HEK293 (cell line): ENCODE results near the gene SLC29A1.

Source experiments
- CTCF ChIA-PET: fragments of 350-600 bp; formaldehyde crosslinking; extraction: SDS; loops from one replicate; lab custom pipeline; 2021; ENCODE audit warnings: antibody characterized with exemption; lab: Yijun Ruan, JAX
- POLR2A ChIA-PET: fragments of 300-600 bp; formaldehyde crosslinking; extraction: SDS; loops from one replicate; lab custom pipeline; 2020; ENCODE audit warnings: antibody characterized with exemption, inconsistent platforms; lab: Yijun Ruan, JAX
- H3K27ac ChIP-seq: fragments of 200-500 bp; sonication (Bioruptor generic); 2 replicates; pipeline ENCODE4 v1.5.1; 2014; ENCODE audit warnings: low read depth, low read length, control low read depth, inconsistent platforms; ENCODE audit errors: extremely low read depth
- H3K36me3 ChIP-seq, 2 experiments: fragments of 200-500 bp in 1 of 2; sonication (Bioruptor generic) in 1 of 2; 1 replicate in 1 of 2; 2 replicates in 1 of 2; pipeline ENCODE4 v1.5.1; 2014 to 2017; ENCODE audit warnings: inconsistent platforms in 2 of 2, low read length in 2 of 2; ENCODE audit not compliant: control insufficient read depth in 2 of 2, insufficient read depth in 1 of 2
- H3K4me1 ChIP-seq: fragments of 200-500 bp; sonication (Bioruptor generic); 2 replicates; pipeline ENCODE4 v1.5.1; 2014; ENCODE audit warnings: mild to moderate bottlenecking, low read length, inconsistent platforms; ENCODE audit not compliant: control insufficient read depth, insufficient read depth
- H3K4me3 ChIP-seq: 2 replicates; pipeline ENCODE4 v1.5.1; 2011; ENCODE audit warnings: low read depth, mild to moderate bottlenecking, control low read depth, low read length, moderate library complexity
- H3K9me3 ChIP-seq: fragments of 200-500 bp; sonication (Bioruptor generic); 2 replicates; pipeline ENCODE4 v1.5.1; 2014; ENCODE audit warnings: low read depth, low read length, inconsistent platforms; ENCODE audit not compliant: control insufficient read depth, insufficient read depth
- FEZF1 ChIP-seq: fragments of 450-650 bp; formaldehyde crosslinking; IDR thresholded peaks from 2 replicates; pipeline ENCODE4 v1.5.1; 2016; ENCODE audit warnings: missing biosample characterization, missing genetic modification characterization
- MEIS1 ChIP-seq: sonication (generic); formaldehyde crosslinking; IDR thresholded peaks from 2 replicates; pipeline ENCODE4 v1.8.1; 2022; ENCODE audit warnings: missing genetic modification reagents, mild to moderate bottlenecking, borderline replicate concordance
- OSR2 ChIP-seq: fragments of 450-650 bp; formaldehyde crosslinking; IDR thresholded peaks from 2 replicates; pipeline ENCODE4 v1.5.1; 2016; ENCODE audit warnings: missing biosample characterization, missing genetic modification characterization
- OVOL3 ChIP-seq: fragments of 450-650 bp; formaldehyde crosslinking; IDR thresholded peaks from 2 replicates; pipeline ENCODE4 v1.5.1; 2016; ENCODE audit warnings: missing biosample characterization, missing genetic modification characterization
- PRDM1 ChIP-seq: fragments of 450-650 bp; formaldehyde crosslinking; IDR thresholded peaks from 2 replicates; pipeline ENCODE4; 2016; ENCODE audit warnings: missing biosample characterization, missing genetic modification characterization
- TCF7L2 ChIP-seq: IDR thresholded peaks from 2 replicates; pipeline ENCODE4 v1.6.1; 2011; ENCODE audit warnings: low read depth, mild to moderate bottlenecking, inconsistent platforms, low read length, moderate library complexity, borderline replicate concordance
- WT1 ChIP-seq: fragments of 450-650 bp; formaldehyde crosslinking; IDR thresholded peaks from 2 replicates; pipeline ENCODE4 v1.5.1; 2016; ENCODE audit warnings: missing biosample characterization, missing genetic modification characterization
- ZBTB1 ChIP-seq: fragments of 450-650 bp; formaldehyde crosslinking; IDR thresholded peaks from 2 replicates; pipeline ENCODE4 v1.5.1; 2016; ENCODE audit warnings: missing biosample characterization, missing genetic modification characterization
- ZNF157 ChIP-seq: fragments of 450-650 bp; formaldehyde crosslinking; IDR thresholded peaks from 2 replicates; pipeline ENCODE4 v1.5.1; 2016; ENCODE audit warnings: missing biosample characterization, missing genetic modification characterization
- ZNF2 ChIP-seq: fragments of 450-650 bp; formaldehyde crosslinking; IDR thresholded peaks from 2 replicates; pipeline ENCODE4 v1.5.1; 2016; ENCODE audit warnings: missing biosample characterization, missing genetic modification characterization
- ZNF202 ChIP-seq: fragments of 450-650 bp; formaldehyde crosslinking; IDR thresholded peaks from 2 replicates; pipeline ENCODE4 v1.5.1; 2016; ENCODE audit warnings: missing biosample characterization, missing genetic modification characterization, borderline replicate concordance
- ZNF341 ChIP-seq: fragments of 450-650 bp; formaldehyde crosslinking; IDR thresholded peaks from 2 replicates; pipeline ENCODE4; 2016; ENCODE audit warnings: low read depth, missing biosample characterization, missing genetic modification characterization
- ZNF354C ChIP-seq: fragments of 450-650 bp; formaldehyde crosslinking; IDR thresholded peaks from 2 replicates; pipeline ENCODE4 v1.5.1; 2016; ENCODE audit warnings: missing biosample characterization, missing genetic modification characterization, low read depth, borderline replicate concordance
- ZNF555 ChIP-seq: fragments of 450-650 bp; formaldehyde crosslinking; conservative IDR thresholded peaks from 2 replicates; pipeline ENCODE4 v1.5.1; 2017; ENCODE audit warnings: missing biosample characterization, mild to moderate bottlenecking, missing genetic modification characterization, inconsistent platforms
- ZNF560 ChIP-seq: fragments of 450-650 bp; formaldehyde crosslinking; IDR thresholded peaks from 2 replicates; pipeline ENCODE4 v1.5.1; 2017; ENCODE audit warnings: missing biosample characterization, missing genetic modification characterization, borderline replicate concordance
- ZNF660 ChIP-seq: fragments of 450-650 bp; IDR thresholded peaks from 2 replicates; pipeline ENCODE4 v1.5.1; 2018; ENCODE audit warnings: missing biosample characterization, mild to moderate bottlenecking, missing genetic modification characterization
- ZNF707 ChIP-seq: fragments of 450-650 bp; formaldehyde crosslinking; IDR thresholded peaks from 2 replicates; pipeline ENCODE4 v1.5.1; 2016; ENCODE audit warnings: missing biosample characterization, missing genetic modification characterization
- ZNF747 ChIP-seq: fragments of 450-650 bp; formaldehyde crosslinking; IDR thresholded peaks from 2 replicates; pipeline ENCODE4 v1.5.1; 2016; ENCODE audit warnings: missing biosample characterization, missing genetic modification characterization
- ZNF785 ChIP-seq: fragments of 450-650 bp; formaldehyde crosslinking; IDR thresholded peaks from 2 replicates; pipeline ENCODE4 v1.5.1; 2016; ENCODE audit warnings: missing biosample characterization, missing genetic modification characterization
- TF ChIP-seq, protein P1 (sequence below): fragments of 450-650 bp; formaldehyde crosslinking; IDR thresholded peaks from 2 replicates; pipeline ENCODE4 v1.5.1; 2016; ENCODE audit warnings: missing biosample characterization, missing genetic modification characterization, low read depth
- TF ChIP-seq, protein P2 (sequence below): fragments of 450-650 bp; formaldehyde crosslinking; IDR thresholded peaks from 2 replicates; pipeline ENCODE4 v1.5.1; 2016; ENCODE audit warnings: missing biosample characterization, missing genetic modification characterization
- TF ChIP-seq, protein P3 (sequence below): fragments of 450-650 bp; formaldehyde crosslinking; IDR thresholded peaks from 2 replicates; pipeline ENCODE4 v1.5.1; 2016; ENCODE audit warnings: missing biosample characterization, missing genetic modification characterization
- TF ChIP-seq, protein P4 (sequence below): fragments of 450-650 bp; formaldehyde crosslinking; IDR thresholded peaks from 2 replicates; pipeline ENCODE4 v1.5.1; 2016; ENCODE audit warnings: missing biosample characterization, missing genetic modification characterization
- TF ChIP-seq, protein P5 (sequence below): fragments of 450-650 bp; IDR thresholded peaks from 2 replicates; pipeline ENCODE4 v1.5.1; 2018; ENCODE audit warnings: missing biosample characterization, mild to moderate bottlenecking, missing genetic modification characterization
- TF ChIP-seq, protein P6 (sequence below): fragments of 450-650 bp; formaldehyde crosslinking; conservative IDR thresholded peaks from 2 replicates; pipeline ENCODE4 v1.5.1; 2016; ENCODE audit warnings: low read depth, missing biosample characterization, missing genetic modification characterization

SLC29A1 gene

DNA sequence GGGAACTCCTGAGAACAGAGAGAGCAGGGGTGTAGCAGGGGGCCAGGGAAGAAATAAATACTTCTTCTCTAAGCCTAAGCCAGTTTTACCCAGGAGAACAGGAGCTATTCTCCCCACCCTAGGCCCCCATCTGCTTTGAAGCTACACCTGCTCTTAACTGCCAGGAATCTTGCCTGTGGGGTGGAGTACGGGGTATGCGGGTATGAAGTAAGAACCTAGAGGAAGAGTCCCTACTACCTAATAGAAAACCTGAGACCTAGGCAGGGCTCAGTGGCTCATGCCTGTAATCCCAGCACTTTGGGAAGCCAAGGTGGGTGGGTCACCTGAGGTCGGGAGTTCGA is 1.5 kb downstream of the SLC29A1 start (continued):
- TF ChIP-seq ZNF354C (tag by site-specific recombination) (no peak), ZBTB1 (tag by site-specific recombination) (no peak)
- TF ChIP-seq, protein P1, sequence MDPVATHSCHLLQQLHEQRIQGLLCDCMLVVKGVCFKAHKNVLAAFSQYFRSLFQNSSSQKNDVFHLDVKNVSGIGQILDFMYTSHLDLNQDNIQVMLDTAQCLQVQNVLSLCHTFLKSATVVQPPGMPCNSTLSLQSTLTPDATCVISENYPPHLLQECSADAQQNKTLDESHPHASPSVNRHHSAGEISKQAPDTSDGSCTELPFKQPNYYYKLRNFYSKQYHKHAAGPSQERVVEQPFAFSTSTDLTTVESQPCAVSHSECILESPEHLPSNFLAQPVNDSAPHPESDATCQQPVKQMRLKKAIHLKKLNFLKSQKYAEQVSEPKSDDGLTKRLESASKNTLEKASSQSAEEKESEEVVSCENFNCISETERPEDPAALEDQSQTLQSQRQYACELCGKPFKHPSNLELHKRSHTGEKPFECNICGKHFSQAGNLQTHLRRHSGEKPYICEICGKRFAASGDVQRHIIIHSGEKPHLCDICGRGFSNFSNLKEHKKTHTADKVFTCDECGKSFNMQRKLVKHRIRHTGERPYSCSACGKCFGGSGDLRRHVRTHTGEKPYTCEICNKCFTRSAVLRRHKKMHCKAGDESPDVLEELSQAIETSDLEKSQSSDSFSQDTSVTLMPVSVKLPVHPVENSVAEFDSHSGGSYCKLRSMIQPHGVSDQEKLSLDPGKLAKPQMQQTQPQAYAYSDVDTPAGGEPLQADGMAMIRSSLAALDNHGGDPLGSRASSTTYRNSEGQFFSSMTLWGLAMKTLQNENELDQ (tag by site-specific recombination) = no peak

DNA sequence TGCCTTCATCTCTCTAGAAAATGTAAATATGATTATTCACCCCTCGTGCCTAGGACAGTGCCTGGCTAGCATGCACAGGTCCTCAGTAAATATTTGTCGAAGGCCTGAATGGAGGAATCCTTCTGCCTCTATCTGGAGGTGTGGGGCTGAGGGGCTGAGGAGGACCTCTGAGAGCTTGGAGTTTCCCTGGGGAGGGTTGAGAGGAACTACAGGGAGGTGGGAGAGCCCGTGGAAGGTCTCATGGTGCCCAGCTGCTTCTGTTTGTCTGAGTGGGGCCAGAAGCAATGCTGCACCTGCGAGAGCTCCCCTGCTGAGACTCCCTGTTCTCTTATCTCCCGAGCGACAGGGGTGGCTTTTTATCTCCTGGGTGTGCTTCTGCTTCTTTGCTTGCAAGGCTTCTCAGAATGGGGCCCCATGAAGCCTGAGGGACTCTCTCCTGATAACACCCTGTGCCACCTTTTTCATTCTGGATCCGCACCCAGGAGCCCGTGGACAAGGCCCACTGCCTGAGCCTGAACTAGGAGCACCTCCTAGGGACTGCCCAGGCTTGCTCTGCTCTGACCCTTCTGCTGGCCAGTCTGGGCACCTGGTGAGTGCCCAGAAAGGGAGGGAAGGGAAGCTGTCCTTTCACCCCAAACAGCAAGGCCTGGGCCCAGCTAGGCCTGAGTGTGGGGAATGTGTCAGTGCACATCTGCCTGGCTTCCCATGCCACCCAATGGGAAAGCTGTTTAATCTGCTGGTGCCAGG is 2.4 kb downstream of the SLC29A1 start:
- Histone ChIP-seq H3K36me3 (peaks cover 0 to 25% of the 10 kb centered on the region in 2 experiments; a peak in 1 of 3 replicates), H3K9me3 (no peaks in the 10 kb centered on the region), H3K4me3 (no peak overlapping the region), H3K27ac (no peak overlapping the region), H3K4me1 (peaks cover 24% of the 10 kb centered on the region)
- CTCF ChIA-PET = interaction anchor here (0.6 to 11.1 kb wide), 5 partner anchors 11 to 134 kb away, joined by 4 to 148 read pairs (median 15); no protein-coding TSS in a partner anchor
- POLR2A ChIA-PET = interaction anchor here (0.7 to 5.7 kb wide), 5 partner anchors 9 to 39 kb away, joined by 3 to 90 read pairs (median 14); partner anchors contain the start of genes HSP90AB1 and SLC35B2
- TF ChIP-seq WT1 (tag by site-specific recombination) (no peak), ZNF707 (tag by site-specific recombination) (no peak), OVOL3 (tag by site-specific recombination) (no peak), MEIS1 (CRISPR knock-in tag) (no peak), ZNF785 (tag by site-specific recombination) (no peak), ZNF560 (tag by site-specific recombination) (no peak), PRDM1 (tag by site-specific recombination) (no peak), ZNF555 (tag by site-specific recombination) (no peak), OSR2 (tag by site-specific recombination) (peak; percentile 87), ZNF341 (peak; percentile 63), ZNF202 (tag by site-specific recombination) (no peak), ZNF660 (tag by site-specific recombination) (no peak), ZNF747 (tag by site-specific recombination) (no peak), TCF7L2 (no peak), ZNF2 (tag by site-specific recombination) (no peak), ZNF157 (no peak), FEZF1 (no peak)
- TF ChIP-seq, protein P2, sequence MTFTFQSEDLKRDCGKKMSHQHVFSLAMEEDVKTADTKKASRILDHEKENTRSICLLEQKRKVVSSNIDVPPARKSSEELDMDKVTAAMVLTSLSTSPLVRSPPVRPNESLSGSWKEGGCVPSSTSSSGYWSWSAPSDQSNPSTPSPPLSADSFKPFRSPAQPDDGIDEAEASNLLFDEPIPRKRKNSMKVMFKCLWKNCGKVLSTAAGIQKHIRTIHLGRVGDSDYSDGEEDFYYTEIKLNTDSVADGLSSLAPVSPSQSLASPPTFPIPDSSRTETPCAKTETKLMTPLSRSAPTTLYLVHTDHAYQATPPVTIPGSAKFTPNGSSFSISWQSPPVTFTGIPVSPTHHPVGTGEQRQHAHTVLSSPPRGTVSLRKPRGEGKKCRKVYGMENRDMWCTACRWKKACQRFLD (tag by site-specific recombination) = no peak
- TF ChIP-seq, protein P3, sequence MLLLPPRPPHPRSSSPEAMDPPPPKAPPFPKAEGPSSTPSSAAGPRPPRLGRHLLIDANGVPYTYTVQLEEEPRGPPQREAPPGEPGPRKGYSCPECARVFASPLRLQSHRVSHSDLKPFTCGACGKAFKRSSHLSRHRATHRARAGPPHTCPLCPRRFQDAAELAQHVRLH (tag by site-specific recombination) = no peak
- TF ChIP-seq, protein P4, sequence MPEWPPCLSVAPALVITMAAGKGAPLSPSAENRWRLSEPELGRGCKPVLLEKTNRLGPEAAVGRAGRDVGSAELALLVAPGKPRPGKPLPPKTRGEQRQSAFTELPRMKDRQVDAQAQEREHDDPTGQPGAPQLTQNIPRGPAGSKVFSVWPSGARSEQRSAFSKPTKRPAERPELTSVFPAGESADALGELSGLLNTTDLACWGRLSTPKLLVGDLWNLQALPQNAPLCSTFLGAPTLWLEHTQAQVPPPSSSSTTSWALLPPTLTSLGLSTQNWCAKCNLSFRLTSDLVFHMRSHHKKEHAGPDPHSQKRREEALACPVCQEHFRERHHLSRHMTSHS = no peak
- TF ChIP-seq, protein P5, sequence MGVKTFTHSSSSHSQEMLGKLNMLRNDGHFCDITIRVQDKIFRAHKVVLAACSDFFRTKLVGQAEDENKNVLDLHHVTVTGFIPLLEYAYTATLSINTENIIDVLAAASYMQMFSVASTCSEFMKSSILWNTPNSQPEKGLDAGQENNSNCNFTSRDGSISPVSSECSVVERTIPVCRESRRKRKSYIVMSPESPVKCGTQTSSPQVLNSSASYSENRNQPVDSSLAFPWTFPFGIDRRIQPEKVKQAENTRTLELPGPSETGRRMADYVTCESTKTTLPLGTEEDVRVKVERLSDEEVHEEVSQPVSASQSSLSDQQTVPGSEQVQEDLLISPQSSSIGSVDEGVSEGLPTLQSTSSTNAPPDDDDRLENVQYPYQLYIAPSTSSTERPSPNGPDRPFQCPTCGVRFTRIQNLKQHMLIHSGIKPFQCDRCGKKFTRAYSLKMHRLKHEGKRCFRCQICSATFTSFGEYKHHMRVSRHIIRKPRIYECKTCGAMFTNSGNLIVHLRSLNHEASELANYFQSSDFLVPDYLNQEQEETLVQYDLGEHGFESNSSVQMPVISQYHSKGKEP (tag by site-specific recombination) = no peak
- TF ChIP-seq, protein P6, sequence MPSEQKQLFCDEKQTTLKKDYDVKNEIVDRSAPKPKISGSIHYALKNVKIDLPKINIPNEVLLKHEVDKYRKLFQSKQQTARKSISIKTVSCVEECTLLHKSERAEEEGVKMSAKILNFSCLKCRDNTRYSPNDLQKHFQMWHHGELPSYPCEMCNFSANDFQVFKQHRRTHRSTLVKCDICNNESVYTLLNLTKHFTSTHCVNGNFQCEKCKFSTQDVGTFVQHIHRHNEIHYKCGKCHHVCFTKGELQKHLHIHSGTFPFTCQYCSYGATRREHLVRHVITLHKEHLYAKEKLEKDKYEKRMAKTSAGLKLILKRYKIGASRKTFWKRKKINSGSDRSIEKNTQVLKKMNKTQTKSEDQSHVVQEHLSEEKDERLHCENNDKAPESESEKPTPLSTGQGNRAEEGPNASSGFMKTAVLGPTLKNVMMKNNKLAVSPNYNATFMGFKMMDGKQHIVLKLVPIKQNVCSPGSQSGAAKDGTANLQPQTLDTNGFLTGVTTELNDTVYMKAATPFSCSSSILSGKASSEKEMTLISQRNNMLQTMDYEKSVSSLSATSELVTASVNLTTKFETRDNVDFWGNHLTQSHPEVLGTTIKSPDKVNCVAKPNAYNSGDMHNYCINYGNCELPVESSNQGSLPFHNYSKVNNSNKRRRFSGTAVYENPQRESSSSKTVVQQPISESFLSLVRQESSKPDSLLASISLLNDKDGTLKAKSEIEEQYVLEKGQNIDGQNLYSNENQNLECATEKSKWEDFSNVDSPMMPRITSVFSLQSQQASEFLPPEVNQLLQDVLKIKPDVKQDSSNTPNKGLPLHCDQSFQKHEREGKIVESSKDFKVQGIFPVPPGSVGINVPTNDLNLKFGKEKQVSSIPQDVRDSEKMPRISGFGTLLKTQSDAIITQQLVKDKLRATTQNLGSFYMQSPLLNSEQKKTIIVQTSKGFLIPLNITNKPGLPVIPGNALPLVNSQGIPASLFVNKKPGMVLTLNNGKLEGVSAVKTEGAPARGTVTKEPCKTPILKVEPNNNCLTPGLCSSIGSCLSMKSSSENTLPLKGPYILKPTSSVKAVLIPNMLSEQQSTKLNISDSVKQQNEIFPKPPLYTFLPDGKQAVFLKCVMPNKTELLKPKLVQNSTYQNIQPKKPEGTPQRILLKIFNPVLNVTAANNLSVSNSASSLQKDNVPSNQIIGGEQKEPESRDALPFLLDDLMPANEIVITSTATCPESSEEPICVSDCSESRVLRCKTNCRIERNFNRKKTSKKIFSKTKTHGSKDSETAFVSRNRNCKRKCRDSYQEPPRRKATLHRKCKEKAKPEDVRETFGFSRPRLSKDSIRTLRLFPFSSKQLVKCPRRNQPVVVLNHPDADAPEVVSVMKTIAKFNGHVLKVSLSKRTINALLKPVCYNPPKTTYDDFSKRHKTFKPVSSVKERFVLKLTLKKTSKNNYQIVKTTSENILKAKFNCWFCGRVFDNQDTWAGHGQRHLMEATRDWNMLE (tag by site-specific recombination) = no peak
